Mesothelial cell of epicardium (in vitro differentiated cells): ENCODE data around the gene AHNAK. TPM values are rescaled to one million over a fixed set of nuclear protein-coding genes. Genes with fewer than 3 reads are reported as not detected.

Source experiments
- DNase-seq, 2 experiments: peaks; one replicate each; pipeline ENCODE4 v3.0.0; 2021; ENCODE audit warnings: low spot score in 2 of 2; ENCODE audit not compliant: unreplicated experiment in 2 of 2
- H3K27ac Mint-ChIP-seq: 2 replicates; pipeline ENCODE4 v1.8.0; 2021; ENCODE audit warnings: mixed read lengths
- H3K27me3 Mint-ChIP-seq: 2 replicates; pipeline ENCODE4 v1.8.0; 2021; ENCODE audit warnings: low read depth, mixed read lengths
- H3K36me3 Mint-ChIP-seq: 2 replicates; pipeline ENCODE4 v1.8.0; 2021; ENCODE audit warnings: mixed read lengths
- H3K4me1 Mint-ChIP-seq: 2 replicates; pipeline ENCODE4 v1.8.0; 2021; ENCODE audit warnings: mixed read lengths
- H3K4me3 Mint-ChIP-seq: 2 replicates; pipeline ENCODE4 v1.8.0; 2021; ENCODE audit warnings: mild to moderate bottlenecking, moderate library complexity, mixed read lengths
- H3K9me3 Mint-ChIP-seq: 2 replicates; pipeline ENCODE4 v1.8.0; 2021; ENCODE audit warnings: mixed read lengths
- total RNA-seq: library from RNA; stranded (reverse); gene quantifications from 3 replicates; pipeline ENCODE4 v1.2.1, GENCODE V29; 2021
- TF ChIP-seq, protein P1 (sequence below): fragments of 200-600 bp; sonication (generic); IDR thresholded peaks from one replicate; pipeline ENCODE4 v1.5.0; 2021; ENCODE audit warnings: antibody characterized with exemption; ENCODE audit not compliant: unreplicated experiment

Gene AHNAK
- total RNA-seq, 1 donor from 2014 or later: 481 TPM

DNA sequence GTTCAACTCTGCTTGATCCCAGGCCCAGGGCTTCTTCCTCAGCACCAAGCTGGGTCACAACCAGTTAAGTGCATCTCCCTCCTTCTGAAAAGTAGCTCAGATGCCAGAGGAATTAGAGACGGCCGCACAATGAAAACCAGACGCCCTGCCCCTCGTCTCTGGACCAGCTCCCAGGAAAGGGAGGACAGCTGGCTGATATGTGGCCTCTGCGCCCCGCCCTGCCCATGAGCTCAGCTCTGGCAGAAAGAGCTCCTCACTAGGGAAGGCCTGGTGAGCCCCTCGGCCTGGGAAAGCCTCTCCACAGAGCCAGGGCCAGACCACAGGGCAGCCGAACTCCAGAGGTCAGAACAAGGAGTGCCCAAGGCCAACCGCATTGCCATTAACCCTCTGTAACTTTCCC, 145.8 kb downstream of the AHNAK start:
- Mint-ChIP-seq H3K27ac (peak overlapping the region; percentile 93), H3K4me3 (peak overlapping the region; percentile 37), H3K4me1 (peaks cover 83% of the 10 kb centered on the region), H3K27me3 (no peaks in the 10 kb centered on the region), H3K9me3 (no peaks in the 10 kb centered on the region), H3K36me3 (no peaks in the 10 kb centered on the region)
- TF ChIP-seq, protein P1, sequence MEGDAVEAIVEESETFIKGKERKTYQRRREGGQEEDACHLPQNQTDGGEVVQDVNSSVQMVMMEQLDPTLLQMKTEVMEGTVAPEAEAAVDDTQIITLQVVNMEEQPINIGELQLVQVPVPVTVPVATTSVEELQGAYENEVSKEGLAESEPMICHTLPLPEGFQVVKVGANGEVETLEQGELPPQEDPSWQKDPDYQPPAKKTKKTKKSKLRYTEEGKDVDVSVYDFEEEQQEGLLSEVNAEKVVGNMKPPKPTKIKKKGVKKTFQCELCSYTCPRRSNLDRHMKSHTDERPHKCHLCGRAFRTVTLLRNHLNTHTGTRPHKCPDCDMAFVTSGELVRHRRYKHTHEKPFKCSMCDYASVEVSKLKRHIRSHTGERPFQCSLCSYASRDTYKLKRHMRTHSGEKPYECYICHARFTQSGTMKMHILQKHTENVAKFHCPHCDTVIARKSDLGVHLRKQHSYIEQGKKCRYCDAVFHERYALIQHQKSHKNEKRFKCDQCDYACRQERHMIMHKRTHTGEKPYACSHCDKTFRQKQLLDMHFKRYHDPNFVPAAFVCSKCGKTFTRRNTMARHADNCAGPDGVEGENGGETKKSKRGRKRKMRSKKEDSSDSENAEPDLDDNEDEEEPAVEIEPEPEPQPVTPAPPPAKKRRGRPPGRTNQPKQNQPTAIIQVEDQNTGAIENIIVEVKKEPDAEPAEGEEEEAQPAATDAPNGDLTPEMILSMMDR: no peak
- peak; percentile 59 to 75 for DNase-seq

DNA sequence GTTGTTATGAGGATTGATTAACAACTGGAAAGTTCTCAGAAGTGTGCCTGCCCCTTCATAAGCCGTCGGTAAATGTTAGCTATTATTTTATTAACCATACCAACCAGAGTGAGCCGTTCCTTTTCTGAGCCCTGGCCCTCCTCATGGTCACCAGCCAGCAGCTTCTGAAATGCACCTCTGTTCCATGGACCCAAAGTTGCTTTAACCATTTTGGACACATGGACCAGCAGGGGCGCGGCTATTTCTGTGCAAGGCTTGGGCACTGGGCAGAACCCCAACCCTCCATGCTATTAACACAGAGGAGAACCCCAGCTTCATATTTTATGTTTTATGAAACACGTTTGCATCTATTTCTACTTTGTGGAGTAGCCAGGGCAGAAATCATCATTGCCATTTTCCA, 146.3 kb downstream of the AHNAK start:
- Mint-ChIP-seq H3K36me3 (no peaks in the 10 kb centered on the region), H3K4me1 (peaks cover 83% of the 10 kb centered on the region)

DNA sequence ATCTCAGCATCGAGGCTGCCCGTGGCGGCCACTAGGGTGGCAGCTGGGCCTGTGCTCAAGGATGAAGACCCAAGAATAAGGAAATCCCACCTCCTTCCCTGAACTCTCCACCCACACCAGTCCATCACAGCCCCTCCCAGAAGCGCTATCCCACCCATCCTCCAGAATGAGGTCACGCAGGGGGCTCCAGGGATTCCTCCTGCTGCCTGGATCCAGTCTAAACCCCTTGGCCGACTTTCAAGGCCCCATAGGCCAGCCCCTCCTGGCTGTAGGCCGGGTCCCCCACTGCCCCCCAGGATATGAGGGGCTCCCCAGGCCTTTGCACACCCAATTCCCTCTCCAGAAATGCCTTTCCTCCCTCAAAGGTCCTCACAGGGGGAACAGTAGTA, 146.7 kb downstream of the AHNAK start:
- H3K36me3 Mint-ChIP-seq: no peaks in the 10 kb centered on the region
- H3K4me1 Mint-ChIP-seq: peaks cover 85% of the 10 kb centered on the region
- H3K9me3 Mint-ChIP-seq: no peaks in the 10 kb centered on the region
- H3K27ac Mint-ChIP-seq: peak overlapping the region; percentile 93
- H3K4me3 Mint-ChIP-seq: no peak overlapping the region
- H3K27me3 Mint-ChIP-seq: no peaks in the 10 kb centered on the region
- no peak for DNase-seq
- TF ChIP-seq, protein P1: no peak

More for the DNA sequence above, 146.3 kb downstream of the AHNAK start:
- Mint-ChIP-seq H3K4me3 (peak overlapping the region; percentile 37), H3K27me3 (no peaks in the 10 kb centered on the region), H3K27ac (peak overlapping the region; percentile 93), H3K9me3 (no peaks in the 10 kb centered on the region)
- TF ChIP-seq, protein P1: no peak
- DNase-seq: no peak

DNA sequence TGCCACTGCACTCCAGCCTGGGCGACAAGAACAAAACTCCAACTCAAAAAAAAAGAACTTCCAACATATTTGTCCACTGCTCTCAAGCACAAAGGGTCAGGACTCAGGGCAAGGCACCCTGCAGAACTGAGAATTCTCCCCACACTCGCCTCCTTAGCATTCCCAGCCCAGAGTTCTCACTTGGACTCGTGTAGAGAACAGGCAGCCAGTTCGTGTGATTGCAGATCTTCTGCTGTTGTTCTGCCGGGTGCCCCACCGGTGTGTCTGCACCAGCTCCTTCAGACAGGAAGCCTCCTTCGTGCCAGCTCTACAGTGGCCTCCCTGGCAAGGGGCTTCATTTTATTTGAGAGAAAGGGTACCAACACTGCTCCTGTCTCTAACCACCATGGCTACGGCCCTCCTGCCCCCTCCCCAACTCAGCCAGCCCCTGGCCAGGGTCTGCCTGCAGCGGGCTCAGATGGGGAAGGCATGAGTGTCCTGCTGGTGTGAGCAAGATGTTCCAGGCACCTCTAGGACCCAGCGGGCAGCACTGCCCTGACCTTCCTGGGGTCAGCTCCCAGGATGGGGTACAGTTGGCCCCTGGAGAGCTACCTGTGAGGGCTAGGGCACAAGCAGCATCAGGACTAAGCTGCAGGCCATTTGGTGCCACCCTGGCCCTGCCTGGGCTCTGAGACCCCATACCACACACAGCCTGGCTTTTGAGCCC, 147.3 kb downstream of the AHNAK start:
- H3K27ac Mint-ChIP-seq: peak overlapping the region; percentile 93
- no peaks in the 10 kb centered on the region for H3K36me3 Mint-ChIP-seq
- no peak overlapping the region for H3K4me3 Mint-ChIP-seq
- H3K4me1 Mint-ChIP-seq: peaks cover 86% of the 10 kb centered on the region
- H3K27me3 Mint-ChIP-seq: no peaks in the 10 kb centered on the region
- DNase-seq: no peak
- TF ChIP-seq, protein P1: no peak
- H3K9me3 Mint-ChIP-seq: no peaks in the 10 kb centered on the region

DNA sequence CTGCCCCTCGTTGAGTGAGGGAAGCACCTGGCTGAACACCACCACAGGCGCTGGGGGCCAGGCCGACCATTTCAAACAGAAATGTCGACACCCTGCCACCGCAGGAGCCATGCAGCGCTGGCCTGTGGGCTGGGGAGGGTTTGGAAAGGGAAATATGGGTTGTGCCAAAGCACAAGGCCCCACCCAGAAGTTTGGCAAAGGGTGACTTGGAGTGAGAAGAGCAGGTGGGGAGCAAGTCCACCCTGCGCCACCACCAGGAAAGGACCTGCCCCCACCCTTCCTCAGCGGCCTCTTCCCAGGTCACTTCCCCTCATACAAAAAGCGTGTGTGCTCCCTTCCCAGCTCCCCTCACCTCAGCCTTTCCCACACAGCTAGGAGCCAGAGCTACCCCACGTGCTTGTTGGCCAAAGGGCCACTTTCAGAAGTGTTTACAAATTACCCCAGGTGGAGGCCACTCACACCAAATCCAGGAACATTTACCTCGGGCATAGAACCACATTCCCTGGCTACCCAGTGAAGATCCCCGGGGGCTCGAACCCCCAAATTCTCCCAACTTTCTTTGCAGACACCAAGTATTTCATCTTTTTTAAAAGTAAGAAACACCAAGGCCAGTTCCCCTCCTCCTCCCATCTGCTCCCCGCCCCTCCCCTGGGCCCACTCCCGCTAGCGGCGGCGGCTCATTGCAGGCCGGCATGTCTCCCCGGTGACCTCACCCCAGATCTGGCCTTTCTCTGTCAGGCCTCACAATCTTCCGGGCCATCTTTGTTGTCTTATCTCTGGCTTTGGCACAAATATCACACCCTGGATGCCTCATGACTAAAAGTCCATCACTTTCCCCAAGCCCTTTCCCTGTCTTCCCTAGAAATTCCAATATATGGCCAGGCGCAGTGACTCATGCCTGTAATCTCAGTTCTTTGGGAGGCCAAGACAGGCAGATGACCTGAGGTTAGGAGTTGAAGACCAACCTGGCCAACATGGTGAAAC, 148.3 kb downstream of the AHNAK start:
- Mint-ChIP-seq H3K27ac (peak overlapping the region; percentile 93), H3K4me1 (peaks cover 86% of the 10 kb centered on the region), H3K27me3 (no peaks in the 10 kb centered on the region), H3K36me3 (no peaks in the 10 kb centered on the region), H3K4me3 (peak overlapping the region; percentile 11), H3K9me3 (no peaks in the 10 kb centered on the region)
- no peak for DNase-seq
- TF ChIP-seq, protein P1: no peak
